BLaER1 treated with 17β-estradiol and CSF1 and Interleukin-3, amounts not matched to agents 10 nM and 100 nM (cell line): ENCODE measurements around the gene ENAH.

Experiments used
- H3K27ac ChIP-seq, 11 experiments: shearing (Covaris generic); formaldehyde crosslinking; 2 replicates each; pipeline ENCODE4 v1.8.1; 2022
- H3K27me3 ChIP-seq, 11 experiments: shearing (Covaris generic); formaldehyde crosslinking; 2 replicates each; pipeline ENCODE4 v1.8.1; 2022
- H3K36me3 ChIP-seq, 11 experiments: shearing (Covaris generic); formaldehyde crosslinking; 2 replicates each; pipeline ENCODE4 v1.8.1; 2022
- H3K4me1 ChIP-seq, 10 experiments: shearing (Covaris generic); formaldehyde crosslinking; 2 replicates each; pipeline ENCODE4 v1.8.1; 2022
- H3K4me2 ChIP-seq, 11 experiments: shearing (Covaris generic); formaldehyde crosslinking; 2 replicates each; pipeline ENCODE4 v1.8.1; 2022
- H3K4me3 ChIP-seq, 10 experiments: shearing (Covaris generic); formaldehyde crosslinking; 2 replicates each; pipeline ENCODE4 v1.8.1; 2022
- H3K9ac ChIP-seq, 11 experiments: shearing (Covaris generic); formaldehyde crosslinking; 2 replicates each; pipeline ENCODE4 v1.8.1; 2022
- H3K9me3 ChIP-seq, 11 experiments: shearing (Covaris generic); formaldehyde crosslinking; replicated peaks in 1 of 11; 2 replicates each; pipeline ENCODE4 v1.8.1; 2022
- H4K20me1 ChIP-seq, 11 experiments: shearing (Covaris generic); formaldehyde crosslinking; 2 replicates each; pipeline ENCODE4 v1.8.1; 2022
- Cebpa-rat ChIP-seq, 11 experiments: shearing (Covaris generic); IDR thresholded peaks; 2 replicates each; pipeline ENCODE4 v1.8.1; 2022

The ENAH gene

DNA sequence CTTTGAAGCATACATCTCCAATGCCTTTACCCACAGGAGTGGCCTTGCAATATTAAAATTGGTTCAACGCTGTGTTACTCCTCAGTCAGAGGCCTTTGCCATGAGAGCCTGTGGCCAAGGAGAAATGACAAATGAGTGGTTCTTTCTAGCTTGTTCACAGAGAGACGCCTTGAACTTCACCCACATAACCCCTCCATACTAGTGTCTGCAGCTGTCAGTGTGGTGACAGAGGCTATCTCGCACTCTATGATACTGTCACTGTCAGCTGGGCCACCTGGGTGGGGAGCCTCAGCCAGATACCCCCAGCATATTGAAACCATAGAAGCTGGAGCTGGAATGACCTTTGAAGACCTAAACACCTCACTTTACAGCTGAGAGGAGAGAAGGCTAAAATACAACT is 167.7 kb downstream of the ENAH start:
- Histone ChIP-seq H3K4me1 (peaks cover 12 to 57% (median 49%) of the 10 kb centered on the region in 10 experiments), H3K36me3 (no peaks in the 10 kb centered on the region), H3K9ac (no peak overlapping the region), H4K20me1 (no peaks in the 10 kb centered on the region; a peak in 2 of 22 replicates), H3K27me3 (peaks cover 0 to 4% (median 0%) of the 10 kb centered on the region in 11 experiments; a peak in 2 of 22 replicates), H3K9me3 (no peaks in the 10 kb centered on the region), H3K27ac (no peak overlapping the region; a peak in 1 of 22 replicates), H3K4me2 (peak overlapping the region in 9 of 11 experiments; percentile 20 to 85 (median 57); a peak in 18 of 22 replicates), H3K4me3 (no peak overlapping the region)
- no peak for TF ChIP-seq Cebpa-rat (IDR thresholded peaks at IDR 0.05)

DNA sequence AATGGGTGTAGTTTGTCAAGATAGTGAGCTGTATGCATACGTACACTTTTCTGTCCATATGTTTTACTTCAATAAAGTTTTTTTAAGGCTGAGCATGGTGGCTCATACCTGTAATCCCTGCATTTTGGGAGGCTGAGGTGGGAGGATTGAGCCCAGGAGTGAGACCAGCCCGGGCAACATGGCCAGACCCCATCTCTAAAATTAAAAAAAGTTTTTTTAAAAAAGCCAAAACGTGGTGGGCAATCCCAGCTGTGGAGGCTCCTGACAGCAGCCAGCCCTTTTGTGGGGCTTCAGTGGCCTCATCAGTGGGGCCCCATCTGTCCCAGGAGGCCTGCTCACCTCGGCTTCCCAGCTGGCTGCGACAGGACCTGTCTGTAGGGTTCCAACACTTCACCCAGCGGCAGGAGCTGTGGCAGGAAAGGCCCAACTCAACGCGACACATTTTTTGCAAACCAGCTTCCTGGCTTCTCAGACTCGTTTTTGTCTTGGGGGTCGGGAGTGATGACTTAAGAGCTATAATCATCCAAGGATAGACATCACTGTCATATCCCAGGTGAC is 168.2 kb downstream of the ENAH start:
- Histone ChIP-seq H3K9me3 (no peaks in the 10 kb centered on the region), H3K27me3 (peaks cover 0 to 9% (median 0%) of the 10 kb centered on the region in 11 experiments; a peak in 4 of 22 replicates), H3K4me3 (no peak overlapping the region), H3K36me3 (no peaks in the 10 kb centered on the region), H3K9ac (peak overlapping the region in 1 of 11 experiments; percentile 22; a peak in 1 of 22 replicates), H3K4me1 (peaks cover 15 to 62% (median 54%) of the 10 kb centered on the region in 10 experiments), H4K20me1 (no peaks in the 10 kb centered on the region; a peak in 2 of 22 replicates), H3K27ac (peak overlapping the region in 4 of 11 experiments; percentile 11 to 30 (median 14); a peak in 2 of 22 replicates), H3K4me2 (peak overlapping the region in 9 of 11 experiments; percentile 20 to 85 (median 57); a peak in 18 of 22 replicates)
- no peak for TF ChIP-seq Cebpa-rat (IDR thresholded peaks at IDR 0.05)

DNA sequence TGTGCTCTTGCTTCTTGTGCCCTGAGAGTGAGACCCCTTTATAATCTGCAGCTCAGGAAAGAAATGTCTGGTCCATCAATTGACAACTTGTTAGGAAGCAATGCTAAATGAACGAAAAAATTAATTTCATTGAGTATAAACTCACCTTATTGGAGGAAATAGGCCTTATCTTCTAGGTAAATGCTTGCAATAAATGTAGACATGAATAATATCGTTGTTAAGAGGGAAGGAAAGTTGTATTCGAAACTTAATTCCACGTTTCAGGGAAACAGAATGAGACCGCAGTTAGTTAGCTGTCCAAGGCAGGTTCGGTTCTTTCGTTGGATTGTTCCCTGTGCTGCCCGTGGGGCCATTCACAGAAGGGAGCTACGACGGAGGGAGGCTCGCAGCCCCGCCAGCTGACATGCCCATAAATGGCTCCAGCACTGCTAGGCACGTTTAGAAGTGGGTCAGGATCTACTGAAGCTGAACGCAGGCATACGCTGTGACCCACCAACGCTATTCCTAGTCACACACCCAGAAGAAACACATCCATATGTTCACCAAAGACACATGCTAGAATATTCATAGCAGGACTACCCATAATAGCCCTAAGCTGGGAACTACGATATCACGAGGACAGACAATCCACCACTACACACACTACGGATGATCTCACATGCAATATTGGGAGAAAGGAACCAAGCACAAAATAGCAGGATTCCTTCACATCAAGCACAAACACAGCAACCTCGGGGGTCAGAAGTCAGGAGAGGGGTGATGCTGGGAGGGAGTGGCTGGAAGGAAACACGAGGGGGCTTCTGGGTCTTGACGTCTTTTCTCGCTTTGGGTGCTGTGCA is 168.9 kb downstream of the ENAH start:
- 0 out of 22 replicates have a peak overlapping the region, but pooled peaks of 1 of the 11 experiments have one; percentile 20 for H3K9ac ChIP-seq
- no peaks in the 10 kb centered on the region for H3K36me3 ChIP-seq
- no peaks in the 10 kb centered on the region for H3K9me3 ChIP-seq
- 0 out of 22 replicates have a peak overlapping the region, but pooled peaks of 1 of the 11 experiments have one; percentile 11 for H3K27ac ChIP-seq
- no peak overlapping the region for H3K4me3 ChIP-seq
- peaks cover 0 to 15% (median 0%) of the 10 kb centered on the region in 11 experiments; a peak in 6 of 22 replicates for H3K27me3 ChIP-seq
- peak overlapping the region in 8 of 11 experiments; percentile 20 to 85 (median 62); a peak in 16 of 22 replicates for H3K4me2 ChIP-seq
- no peaks in the 10 kb centered on the region; a peak in 2 of 22 replicates for H4K20me1 ChIP-seq
- TF ChIP-seq Cebpa-rat (IDR thresholded peaks at IDR 0.05), result no peak
- H3K4me1 ChIP-seq, result peaks cover 15 to 68% (median 61%) of the 10 kb centered on the region in 10 experiments

DNA sequence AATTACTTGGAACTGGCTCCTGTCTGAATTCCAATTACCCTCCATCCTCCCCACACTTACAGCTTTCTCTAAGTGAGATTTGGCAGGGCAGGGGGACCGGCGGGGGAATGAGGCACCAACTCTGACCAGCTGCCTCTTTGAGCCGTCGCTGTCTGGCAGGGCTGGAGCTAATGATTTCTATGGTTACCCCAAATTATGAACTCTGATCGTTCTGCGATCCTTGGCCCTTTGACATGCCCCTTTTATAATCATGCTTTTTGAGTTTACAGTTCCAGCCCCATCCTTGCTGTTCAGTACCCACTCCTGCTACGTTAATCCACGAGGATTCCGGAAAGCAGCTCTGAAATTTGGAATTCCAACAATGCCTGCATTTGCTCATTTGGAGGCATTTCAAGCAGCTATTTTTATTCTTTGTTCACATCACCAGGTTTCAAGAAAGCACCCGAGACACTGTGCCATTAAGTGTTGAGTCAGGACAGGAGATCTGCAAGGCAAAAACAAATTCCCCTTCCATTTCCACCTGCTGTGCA is 170.4 kb downstream of the ENAH start:
- H3K27ac ChIP-seq, result no peak overlapping the region
- no peak overlapping the region for H3K9ac ChIP-seq
- no peak for TF ChIP-seq Cebpa-rat (IDR thresholded peaks at IDR 0.05)
- H3K4me1 ChIP-seq, result peaks cover 19 to 84% (median 76%) of the 10 kb centered on the region in 10 experiments
- H3K9me3 ChIP-seq, result no peaks in the 10 kb centered on the region
- H3K4me2 ChIP-seq, result peak overlapping the region in 5 of 11 experiments; percentile 76 to 90 (median 87); a peak in 5 of 22 replicates
- no peaks in the 10 kb centered on the region for H3K36me3 ChIP-seq
- peaks cover 0 to 19% (median 0%) of the 10 kb centered on the region in 11 experiments; a peak in 7 of 22 replicates for H3K27me3 ChIP-seq
- no peaks in the 10 kb centered on the region; a peak in 2 of 22 replicates for H4K20me1 ChIP-seq
- H3K4me3 ChIP-seq, result no peak overlapping the region

DNA sequence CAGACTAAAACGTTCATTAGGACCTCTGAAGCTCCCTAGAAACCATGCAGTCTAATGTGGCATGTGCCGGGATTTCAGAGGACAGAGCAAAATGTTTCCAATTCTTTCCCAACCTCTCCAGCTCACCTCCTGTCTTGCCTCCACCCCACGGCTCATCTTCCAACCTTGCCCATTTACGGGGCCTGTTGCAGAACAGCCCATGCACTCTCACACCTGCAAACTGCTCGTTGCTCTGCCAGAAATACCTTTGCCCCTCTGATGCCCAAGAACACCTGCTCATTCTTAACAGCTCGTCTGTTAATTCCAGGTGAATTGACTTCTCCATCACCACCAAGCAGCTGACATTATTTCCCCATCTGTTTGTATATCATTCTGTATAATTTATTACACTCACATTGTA is 171.2 kb downstream of the ENAH start:
- H3K27ac ChIP-seq, result no peak overlapping the region
- no peaks in the 10 kb centered on the region; a peak in 2 of 22 replicates for H4K20me1 ChIP-seq
- no peaks in the 10 kb centered on the region for H3K36me3 ChIP-seq
- no peaks in the 10 kb centered on the region for H3K9me3 ChIP-seq
- peak overlapping the region in 9 of 11 experiments; percentile 76 to 90 (median 87); a peak in 16 of 22 replicates for H3K4me2 ChIP-seq
- H3K4me3 ChIP-seq, result no peak overlapping the region
- peaks cover 0 to 19% (median 0%) of the 10 kb centered on the region in 11 experiments; a peak in 7 of 22 replicates for H3K27me3 ChIP-seq
- H3K9ac ChIP-seq, result 0 out of 22 replicates have a peak overlapping the region, but pooled peaks of 1 of the 11 experiments have one; percentile 4
- H3K4me1 ChIP-seq, result peaks cover 19 to 90% (median 78%) of the 10 kb centered on the region in 10 experiments
- no peak for TF ChIP-seq Cebpa-rat (IDR thresholded peaks at IDR 0.05)

DNA sequence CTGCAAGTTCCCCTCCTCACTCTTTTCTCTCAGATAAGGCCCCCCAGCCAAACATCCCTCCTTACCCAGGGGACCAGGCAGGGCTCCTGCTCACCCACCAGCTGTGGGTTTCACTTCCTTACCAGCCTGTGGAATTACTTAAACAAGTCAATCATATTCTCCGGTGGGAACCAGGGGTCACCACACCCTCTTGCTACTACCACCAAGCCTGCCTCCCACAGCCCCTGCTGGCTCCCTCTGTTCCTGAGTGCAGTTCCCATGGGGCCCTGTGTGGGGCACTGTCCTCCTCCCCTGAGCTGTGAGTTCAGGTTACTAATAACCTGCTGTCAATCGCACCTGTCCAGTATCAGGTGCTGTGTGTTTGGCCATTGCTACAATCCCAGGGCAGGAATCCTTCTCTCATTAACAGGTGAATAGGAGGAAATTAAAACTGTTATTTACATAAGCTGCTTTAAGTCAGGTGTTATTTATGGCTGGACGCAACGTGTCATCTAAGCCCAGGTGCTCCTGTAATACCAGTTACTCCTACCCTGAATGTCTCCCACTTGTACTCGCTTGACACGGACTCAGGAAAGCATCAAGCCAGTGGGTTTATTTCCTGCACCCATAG is 172.0 kb downstream of the ENAH start:
- H3K27ac ChIP-seq, result peak overlapping the region in 4 of 11 experiments; percentile 51 to 74 (median 62); a peak in 9 of 22 replicates
- H3K9ac ChIP-seq, result peak overlapping the region in 2 of 11 experiments; percentile 28 to 61; a peak in 4 of 22 replicates
- H4K20me1 ChIP-seq, result no peaks in the 10 kb centered on the region; a peak in 2 of 22 replicates
- peak overlapping the region; percentile 43 to 90 (median 85) for H3K4me2 ChIP-seq
- H3K4me3 ChIP-seq, result peak overlapping the region in 3 of 10 experiments; percentile 12 to 34 (median 33); a peak in 2 of 20 replicates
- H3K27me3 ChIP-seq, result peaks cover 0 to 19% (median 0%) of the 10 kb centered on the region in 11 experiments; a peak in 7 of 22 replicates
- no peaks in the 10 kb centered on the region for H3K36me3 ChIP-seq
- TF ChIP-seq Cebpa-rat (IDR thresholded peaks at IDR 0.05), result 0 out of 22 replicates have a peak, but pooled peaks of 1 of the 11 experiments have one; percentile 6
- peaks cover 19 to 91% (median 76%) of the 10 kb centered on the region in 10 experiments for H3K4me1 ChIP-seq
- no peaks in the 10 kb centered on the region for H3K9me3 ChIP-seq

DNA sequence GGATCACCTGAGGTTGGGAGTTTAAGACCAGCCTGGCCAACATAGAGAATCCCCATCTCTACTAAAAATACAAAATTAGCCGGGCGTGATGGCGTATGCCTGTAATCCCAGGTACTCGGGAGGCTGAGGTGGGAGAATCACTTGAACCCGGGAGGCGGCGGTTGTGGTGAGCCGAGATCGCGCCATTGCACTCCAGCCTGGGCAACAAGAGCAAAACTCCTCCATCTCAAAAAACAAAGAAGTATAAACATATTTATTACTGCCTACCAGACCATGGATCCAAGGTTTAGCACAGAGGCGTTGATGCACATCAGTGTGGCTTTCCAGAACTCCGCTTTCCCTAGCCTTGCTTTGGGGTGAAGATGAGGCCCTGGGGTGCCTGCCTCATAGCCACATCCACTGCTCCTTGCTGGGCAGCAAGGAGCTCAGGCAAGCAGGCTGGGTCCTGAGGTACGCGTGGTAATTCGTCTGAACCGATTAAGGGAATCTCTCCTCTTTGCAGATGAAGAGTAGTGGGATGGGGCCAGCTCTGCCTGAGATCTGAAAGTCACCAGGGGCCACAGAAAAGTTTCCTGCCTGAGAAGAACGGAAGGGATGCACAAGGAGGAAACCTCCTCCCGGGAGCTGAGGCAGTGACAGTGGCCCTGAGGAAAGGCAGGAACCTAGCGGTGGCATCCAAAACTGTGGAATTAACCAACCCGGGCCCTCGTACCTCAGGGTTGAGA is 172.8 kb downstream of the ENAH start:
- Histone ChIP-seq H3K27ac (peak overlapping the region in 8 of 11 experiments; percentile 30 to 74 (median 52); a peak in 13 of 22 replicates), H3K4me2 (peak overlapping the region; percentile 43 to 90 (median 85)), H3K27me3 (peaks cover 0 to 19% (median 0%) of the 10 kb centered on the region in 11 experiments; a peak in 7 of 22 replicates), H3K4me1 (peaks cover 19 to 86% (median 74%) of the 10 kb centered on the region in 10 experiments), H3K4me3 (peak overlapping the region in 3 of 10 experiments; percentile 12 to 34 (median 33); a peak in 3 of 20 replicates), H3K9me3 (no peaks in the 10 kb centered on the region), H4K20me1 (no peaks in the 10 kb centered on the region; a peak in 2 of 22 replicates), H3K36me3 (no peaks in the 10 kb centered on the region), H3K9ac (peak overlapping the region in 7 of 11 experiments; percentile 12 to 61 (median 28); a peak in 9 of 22 replicates)
- no peak for TF ChIP-seq Cebpa-rat (IDR thresholded peaks at IDR 0.05)
